Neural cell (in vitro differentiated cells): ENCODE data around the gene SLC27A6. TPM values are rescaled to one million over a fixed set of nuclear protein-coding genes. Genes with fewer than 3 reads are reported as not detected.

Experiments
- H2AFZ ChIP-seq: fragments of 200-600, 300-800 bp; sonication (generic), shearing (Covaris generic); 2 replicates; pipeline ENCODE4 v1.6.0; 2014; ENCODE audit warnings: low read depth, mild to moderate bottlenecking, antibody characterized with exemption, low read length, moderate library complexity
- H3F3A ChIP-seq: fragments of 200-600 bp; shearing (Covaris generic); 2 replicates; pipeline ENCODE4 v1.6.1; 2016; ENCODE audit warnings: mild to moderate bottlenecking, moderate library complexity, mixed read lengths, antibody characterized with exemption, low read length; ENCODE audit not compliant: insufficient read depth, poor library complexity, severe bottlenecking
- H3K27ac ChIP-seq: fragments of 200-600, 300-800 bp; sonication (generic), shearing (Covaris generic); 2 replicates; pipeline ENCODE4 v1.5.1; 2014; ENCODE audit warnings: mild to moderate bottlenecking, low read length, moderate library complexity
- H3K27me3 ChIP-seq: fragments of 300-800, 200-600 bp; sonication (generic), shearing (Covaris generic); 2 replicates; pipeline ENCODE4 v1.6.0; 2014; ENCODE audit warnings: mild to moderate bottlenecking, low read depth, low read length, moderate library complexity; ENCODE audit not compliant: insufficient read depth
- H3K36me3 ChIP-seq: fragments of 300-800, 200-600 bp; sonication (generic), shearing (Covaris generic); 2 replicates; pipeline ENCODE4 v1.5.1; 2014; ENCODE audit warnings: mild to moderate bottlenecking, antibody characterized with exemption, low read length, moderate library complexity; ENCODE audit not compliant: insufficient read depth
- H3K4me2 ChIP-seq: fragments of 300-800, 200-600 bp; sonication (generic), shearing (Covaris generic); 2 replicates; pipeline ENCODE4 v1.6.0; 2014; ENCODE audit warnings: mild to moderate bottlenecking, low read length
- H3K4me3 ChIP-seq: fragments of 300-800, 200-600 bp; sonication (generic), shearing (Covaris generic); 2 replicates; pipeline ENCODE4 v1.5.1; 2014; ENCODE audit warnings: mild to moderate bottlenecking, low read length, moderate library complexity
- H3K79me2 ChIP-seq: fragments of 200-600 bp; shearing (Covaris generic); replicated peaks from 2 replicates; pipeline ENCODE4 v1.6.0; 2014; ENCODE audit warnings: mild to moderate bottlenecking, low read length, moderate library complexity; ENCODE audit not compliant: insufficient read depth
- H3K9ac ChIP-seq: fragments of 300-800, 200-600 bp; sonication (generic), shearing (Covaris generic); 2 replicates; pipeline ENCODE4 v1.6.1; 2016; ENCODE audit warnings: mild to moderate bottlenecking, low read length, mixed read lengths
- H3K9me2 ChIP-seq: fragments of 200-600 bp; shearing (Covaris generic); 2 replicates; pipeline ENCODE4 v1.6.1; 2016; ENCODE audit warnings: mild to moderate bottlenecking, low read length, mixed read lengths; ENCODE audit not compliant: insufficient read depth
- H3K9me3 ChIP-seq: fragments of 200-600, 300-800 bp; sonication (generic), shearing (Covaris generic); 2 replicates; pipeline ENCODE4 v1.6.1; 2016; ENCODE audit warnings: mild to moderate bottlenecking, mixed run types, low read length, moderate library complexity, mixed read lengths
- H4K20me1 ChIP-seq: fragments of 200-600 bp; shearing (Covaris generic); 2 replicates; pipeline ENCODE4 v1.6.1; 2016; ENCODE audit warnings: mild to moderate bottlenecking, mixed run types; ENCODE audit not compliant: insufficient read depth
- CTCF ChIP-seq: fragments of 450-650 bp; IDR thresholded peaks from 2 replicates; pipeline ENCODE4 v1.5.1; 2014; ENCODE audit warnings: antibody characterized with exemption, mild to moderate bottlenecking, moderate library complexity; ENCODE audit not compliant: poor library complexity, severe bottlenecking
- EP300 ChIP-seq: fragments of 450-650 bp; conservative IDR thresholded peaks from 2 replicates; pipeline ENCODE4 v1.6.1; 2014; ENCODE audit warnings: antibody characterized with exemption, mild to moderate bottlenecking, moderate library complexity; ENCODE audit not compliant: poor library complexity, severe bottlenecking
- EZH2 ChIP-seq: fragments of 200-600, 300-800 bp; shearing (Covaris generic), sonication (generic); IDR thresholded peaks from 2 replicates; pipeline ENCODE4 v1.6.1; 2014; ENCODE audit warnings: antibody characterized with exemption, low read length, borderline replicate concordance, mild to moderate bottlenecking; ENCODE audit not compliant: insufficient read depth, poor library complexity, severe bottlenecking
- MXI1 ChIP-seq: fragments of 450-650 bp; conservative IDR thresholded peaks from 2 replicates; pipeline ENCODE4 v1.6.1; 2014; ENCODE audit warnings: antibody characterized with exemption, mild to moderate bottlenecking; ENCODE audit not compliant: poor library complexity, severe bottlenecking
- POLR2AphosphoS5 ChIP-seq: IDR thresholded peaks from 2 replicates; pipeline ENCODE4 v1.6.1; 2012
- RAD21 ChIP-seq: fragments of 450-650 bp; conservative IDR thresholded peaks from 2 replicates; pipeline ENCODE4 v1.6.1; 2014; ENCODE audit warnings: antibody characterized with exemption, mild to moderate bottlenecking, moderate library complexity
- REST ChIP-seq: IDR thresholded peaks from 2 replicates; pipeline ENCODE4 v1.6.1; 2012; ENCODE audit warnings: borderline replicate concordance
- SMC3 ChIP-seq: fragments of 450-650 bp; conservative IDR thresholded peaks from 2 replicates; pipeline ENCODE4 v1.6.1; 2014; ENCODE audit warnings: antibody characterized with exemption, mild to moderate bottlenecking, moderate library complexity; ENCODE audit not compliant: poor library complexity
- TAF1 ChIP-seq: IDR thresholded peaks from 2 replicates; pipeline ENCODE4 v1.6.1; 2012; ENCODE audit warnings: low read depth
- polyA plus RNA-seq: library from polyadenylated mRNA; depleted of rRNA; stranded (reverse); fragments of >200 nt; gene quantifications from 2 replicates; pipeline ENCODE4 v1.2.3, GENCODE V29; 2014

The SLC27A6 gene
- polyA plus RNA-seq, 1 donor from 2014 or later = 0.37 TPM

- no peaks in the 10 kb centered on the region for H3K27me3 ChIP-seq
- TF ChIP-seq SMC3 = no peak
- no peak for TF ChIP-seq POLR2AphosphoS5
- no peak for TF ChIP-seq REST
- TF ChIP-seq EP300 = no peak
- no peak for TF ChIP-seq RAD21
- H3K79me2 ChIP-seq = no peaks in the 10 kb centered on the region
- H3K4me3 ChIP-seq = no peak overlapping the region
- no peak overlapping the region for H3K9ac ChIP-seq
- H3K36me3 ChIP-seq = no peaks in the 10 kb centered on the region
- no peaks in the 10 kb centered on the region for H4K20me1 ChIP-seq
- no peak overlapping the region for H2AFZ ChIP-seq
- no peak overlapping the region for H3K4me2 ChIP-seq
- no peaks in the 10 kb centered on the region for H3F3A ChIP-seq
- no peak overlapping the region for H3K27ac ChIP-seq
- H3K9me3 ChIP-seq = no peaks in the 10 kb centered on the region
- H3K9me2 ChIP-seq = no peaks in the 10 kb centered on the region
Observed at GRCh38 chr5:129043894-129044293, 78.6 kb downstream of the SLC27A6 start.

- H3K9me2 ChIP-seq = no peaks in the 10 kb centered on the region
- no peak overlapping the region for H3K4me3 ChIP-seq
- no peaks in the 10 kb centered on the region for H3K36me3 ChIP-seq
- H3K9me3 ChIP-seq = no peaks in the 10 kb centered on the region
- no peaks in the 10 kb centered on the region for H4K20me1 ChIP-seq
- no peak overlapping the region for H3K4me2 ChIP-seq
- no peak overlapping the region for H3K9ac ChIP-seq
- TF ChIP-seq MXI1 (no peak), EZH2 (no peak), REST (no peak), RAD21 (no peak), SMC3 (no peak), POLR2AphosphoS5 (no peak), CTCF (no peak), EP300 (no peak), TAF1 (no peak)
- H3K27me3 ChIP-seq = no peaks in the 10 kb centered on the region
- no peaks in the 10 kb centered on the region for H3K79me2 ChIP-seq
- no peak overlapping the region for H2AFZ ChIP-seq
- no peaks in the 10 kb centered on the region for H3F3A ChIP-seq
- H3K27ac ChIP-seq = no peak overlapping the region
Observed at GRCh38 chr5:129046151-129046550, 80.9 kb downstream of the SLC27A6 start.
